K562 (cell line): ENCODE data around the gene OPRM1. TPM values are rescaled to one million over a fixed set of nuclear protein-coding genes. Genes with fewer than 3 reads are reported as not detected.

ENCODE experiments used
- ATAC-seq: fragments of 200-7000 bp; cut with Tn5 transposase; 3 replicates; pipeline ENCODE4 v1.9.1; 2020; ENCODE audit warnings: moderate library complexity
- BruUV-seq: library from RNA; stranded (reverse); fragments of 400-500 nt; replicated peaks from 2 replicates; lab custom pipeline; 2021; lab: Mats Ljungman, UMichigan
- CTCF ChIA-PET: fragments of 300-600 bp; formaldehyde crosslinking; extraction: SDS; loops from one replicate; lab custom pipeline; 2021; ENCODE audit warnings: low intra/inter-chr PET ratio; lab: Yijun Ruan, JAX
- POLR2A ChIA-PET: fragments of 300-600, 350-650 bp; sonication (Branson Sonifier 250); formaldehyde crosslinking; extraction: SDS; loops from one replicate; lab custom pipeline; 2021; ENCODE audit warnings: antibody characterized with exemption, inconsistent platforms; lab: Yijun Ruan, JAX
- DNase-seq, 4 experiments: peaks; one replicate each; pipeline versions ENCODE4 v3.0.0 to v3.0.0-alpha.2; 2011 to 2018; ENCODE audit warnings: low spot score in 3 of 4, mixed read lengths in 3 of 4; ENCODE audit errors: extremely low read depth in 1 of 4
- FAIRE-seq: peaks from 2 replicates; lab custom pipeline; 2011; peaks lifted over from hg19 to GRCh38; lab: Jason Lieb, UNC
- H2AFZ ChIP-seq: 2 replicates; pipeline ENCODE4 v1.6.0; 2011; ENCODE audit warnings: low read depth, low read length, control low read depth, inconsistent platforms
- H3K27ac ChIP-seq: fragments of 200-600 bp; 3 replicates; pipeline ENCODE4 v1.8.0; 2011; ENCODE audit warnings: low read depth, mild to moderate bottlenecking, control low read depth, inconsistent platforms, low read length, moderate library complexity, mixed read lengths; ENCODE audit errors: extremely low read depth
- H3K27me3 ChIP-seq, 2 experiments: fragments of 300-600 bp in 1 of 2; 2 replicates in 1 of 2; 3 replicates in 1 of 2; pipeline versions ENCODE4 v1.6.0 to v1.8.0; 2011; ENCODE audit warnings: inconsistent platforms in 2 of 2, low read length in 2 of 2, mild to moderate bottlenecking in 1 of 2, mixed read lengths in 1 of 2, moderate library complexity in 1 of 2; ENCODE audit not compliant: control insufficient read depth in 2 of 2, insufficient read depth in 2 of 2
- H3K36me3 ChIP-seq: fragments of 300-600 bp; 3 replicates; pipeline ENCODE4 v1.8.0; 2011; ENCODE audit warnings: mild to moderate bottlenecking, low read length, inconsistent platforms; ENCODE audit not compliant: control insufficient read depth, insufficient read depth
- H3K4me1 ChIP-seq, 2 experiments: fragments of 200-600 bp in 1 of 2; replicated peaks in 1 of 2; 2 replicates in 1 of 2; 3 replicates in 1 of 2; pipeline versions ENCODE4 v1.5.1 to v1.8.0; 2011; ENCODE audit warnings: inconsistent platforms in 2 of 2, low read length in 2 of 2, mild to moderate bottlenecking in 1 of 2, mixed read lengths in 1 of 2, moderate library complexity in 1 of 2; ENCODE audit not compliant: control insufficient read depth in 2 of 2, insufficient read depth in 2 of 2
- H3K4me2 ChIP-seq: 2 replicates; pipeline ENCODE4 v1.6.1; 2011; ENCODE audit warnings: low read length, control low read depth, inconsistent platforms, mixed read lengths; ENCODE audit not compliant: insufficient read depth
- H3K4me3 ChIP-seq: fragments of 200-600 bp; sonication (generic), shearing (Covaris generic); 2 replicates; pipeline ENCODE4 v1.5.1; 2016; ENCODE audit warnings: control low read depth, inconsistent platforms
- H3K79me2 ChIP-seq: fragments of 200-600 bp; 3 replicates; pipeline ENCODE4 v1.8.0; 2011; ENCODE audit warnings: low read length, inconsistent platforms; ENCODE audit not compliant: control insufficient read depth, insufficient read depth
- H3K9ac ChIP-seq, 2 experiments: 2 replicates each; pipeline versions ENCODE4 v1.6.0 to v1.6.1; 2011; ENCODE audit warnings: low read depth in 2 of 2, low read length in 2 of 2, control low read depth in 1 of 2, inconsistent platforms in 1 of 2, mild to moderate bottlenecking in 1 of 2, mixed read lengths in 1 of 2; ENCODE audit not compliant: insufficient read depth in 1 of 2
- H3K9me1 ChIP-seq: one replicate; pipeline ENCODE4 v1.6.0; 2011; ENCODE audit warnings: inconsistent platforms, mild to moderate bottlenecking, low read length, moderate library complexity; ENCODE audit not compliant: control insufficient read depth, insufficient read depth
- H3K9me3 ChIP-seq: replicated peaks from 2 replicates; pipeline ENCODE4 v1.5.1; 2011; ENCODE audit warnings: low read depth, low read length, inconsistent platforms; ENCODE audit not compliant: control insufficient read depth, insufficient read depth
- H4K20me1 ChIP-seq: replicated peaks from 2 replicates; pipeline ENCODE4 v1.6.1; 2011; ENCODE audit warnings: low read length, inconsistent platforms, mixed read lengths; ENCODE audit not compliant: control insufficient read depth, insufficient read depth
- BCL6 ChIP-seq: fragments of 250-450 bp; sonication (Bioruptor Pico); IDR thresholded peaks from 2 replicates; pipeline ENCODE4 v1.4.0; 2020
- CBX2 ChIP-seq: fragments of 200-600 bp; sonication (generic); IDR thresholded peaks from one replicate; pipeline ENCODE4 v1.6.1; 2012; ENCODE audit warnings: mild to moderate bottlenecking, low read length, inconsistent platforms; ENCODE audit not compliant: insufficient read depth, poor library complexity, severe bottlenecking
- E4F1 ChIP-seq: fragments of 250-450 bp; sonication (Bioruptor Pico); IDR thresholded peaks from 2 replicates; pipeline ENCODE4 v1.5.0; 2021; ENCODE audit warnings: mild to moderate bottlenecking, borderline replicate concordance
- GATAD2B ChIP-seq: fragments of 450-650 bp; IDR thresholded peaks from 2 replicates; pipeline ENCODE4 v1.6.1; 2017; ENCODE audit warnings: mild to moderate bottlenecking, borderline replicate concordance
- JUN ChIP-seq, 2 experiments: sonication (generic) in 1 of 2; formaldehyde crosslinking in 1 of 2; IDR thresholded peaks; 2 replicates each; pipeline versions ENCODE4 v1.6.1 to v1.8.0; 2012 to 2022; ENCODE audit warnings: borderline replicate concordance in 2 of 2, mild to moderate bottlenecking in 2 of 2, improper control_type of control experiment in 1 of 2, low read depth in 1 of 2, low read length in 1 of 2, missing genetic modification reagents in 1 of 2
- MAFK ChIP-seq: IDR thresholded peaks from 2 replicates; pipeline ENCODE4 v1.6.1; 2011; ENCODE audit warnings: low read length, improper control_type of control experiment
- NR3C1 ChIP-seq: sonication (generic); formaldehyde crosslinking; IDR thresholded peaks from 2 replicates; pipeline ENCODE4 v1.8.1; 2022; ENCODE audit warnings: missing genetic modification reagents
- YBX1 ChIP-seq: fragments of 450-650 bp; IDR thresholded peaks from 2 replicates; pipeline ENCODE4 v1.7.1; 2016; ENCODE audit warnings: mild to moderate bottlenecking
- ZNF778 ChIP-seq: fragments of 450-650 bp; formaldehyde crosslinking; IDR thresholded peaks from 2 replicates; pipeline ENCODE4 v1.4.0; 2020; ENCODE audit warnings: mild to moderate bottlenecking, moderate library complexity
- WGBS: fragments of 100-300 bp; shearing (Covaris generic); methylation state at CpG from one replicate; pipeline ENCODE4 v1.1.6; 2016; ENCODE audit warnings: low coverage, mixed read lengths; ENCODE audit not compliant: insufficient coverage; ENCODE audit errors: missing lambda C conversion rate; 5-methylcytosine and 5-hydroxymethylcytosine counted together
- in situ Hi-C: fragments of 300-500 bp; cut with MboI; formaldehyde crosslinking; loops from 4 replicates; pipeline ENCODE4 v1.15.0; 2018; ENCODE audit warnings: inconsistent platforms, mixed read lengths
- intact Hi-C: fragments of 100-400 bp; cut with micrococcal nuclease; formaldehyde crosslinking; loops from 2 replicates; pipeline ENCODE4 v1.14.2; 2022
- polyA plus RNA-seq, 8 experiments: library from polyadenylated mRNA; depleted of rRNA in 4 of 8; stranded (reverse) in 5 of 8; unstranded in 3 of 8; fragments of >200 nt; fragmentation: Nextera tagmentation in 2 of 8; fragmentation: Illumina TruSeq in 1 of 8; extraction: Ambion mirVana in 2 of 8; extraction: Trizol in 1 of 8; gene quantifications; 2 replicates each; pipeline versions ENCODE4 v1.2.1 to v1.2.3, GENCODE V29; 2011 to 2014; ENCODE audit warnings: inconsistent platforms in 1 of 8, missing spikeins in 1 of 8
- total RNA-seq, 7 experiments: library from RNA; depleted of rRNA in 6 of 7; stranded (reverse); fragments of >200 nt in 6 of 7; fragmentation: Illumina TruSeq in 2 of 7; extraction: Trizol in 2 of 7; gene quantifications; 2 replicates each; pipeline versions ENCODE4 v1.2.1 to v1.2.3, GENCODE V29; 2011 to 2021; ENCODE audit warnings: low replicate concordance in 1 of 7

Gene OPRM1
- total and polyA plus RNA-seq, 9 of the 15 experiments (the other 6 are each of a cell fraction or from before 2014, with no cell fraction given) = not detected

- TF ChIP-seq E4F1 (CRISPR knock-in tag) (no peak), NR3C1 (CRISPR knock-in tag) (no peak), BCL6 (no peak), YBX1 (no peak), CBX2 (no peak), ZNF778 (no peak), GATAD2B (no peak)
Measured at GRCh38 chr6:154241581-154241980, 202.5 kb downstream of the OPRM1 start (continued).

GRCh38 chr6:154242617-154243357 lies 203.7 kb downstream of the OPRM1 start:
- POLR2A ChIA-PET = interaction anchor here (0.6 kb wide), 1 partner anchor 798 kb away, joined by 3 read pairs; no protein-coding TSS in a partner anchor
- BruUV-seq = no TSS peak
- CTCF ChIA-PET = no interaction called here

More at GRCh38 chr6:154242617-154243357, 203.7 kb downstream of the OPRM1 start:
- TF ChIP-seq JUN (IDR thresholded peaks at IDR 0.05; ENCODE audit: borderline replicate concordance, low read depth, low read length) (no peak), JUN (CRISPR knock-in tag; IDR thresholded peaks at IDR 0.05; ENCODE audit: borderline replicate concordance) (no peak), MAFK (no peak)
- TF ChIP-seq, all 486 proteins: peak for 0
- no peak for FAIRE-seq
- intact Hi-C loops = no loop called here
- no peaks in the 10 kb centered on the region for H3K79me2 ChIP-seq
- H4K20me1 ChIP-seq = no peaks in the 10 kb centered on the region
- no peak overlapping the region for H3K27ac ChIP-seq
- H3K4me3 ChIP-seq = no peak overlapping the region
- 0% methylated on average over 13 of the region's 13 CpGs for WGBS
- no peak for DNase-seq
- no peaks in the 10 kb centered on the region for H3K9me1 ChIP-seq
- H3K4me2 ChIP-seq = no peak overlapping the region
- H3K4me1 ChIP-seq = no peaks in the 10 kb centered on the region
- H3K36me3 ChIP-seq = no peaks in the 10 kb centered on the region
- no peak overlapping the region for H2AFZ ChIP-seq
- in situ Hi-C loops = no loop called here
- no peak overlapping the region for H3K9ac ChIP-seq
- H3K27me3 ChIP-seq = peaks cover 9 to 16% of the 10 kb centered on the region in 2 experiments; a peak in 3 of 5 replicates
- ATAC-seq = no peak
- H3K9me3 ChIP-seq = no peaks in the 10 kb centered on the region
